NCI-H524 (cell line): ENCODE results near the gene PLCB1.
"Not testable (repeated sequence)": the region's sequence is repeated elsewhere in the genome, so short reads cannot be mapped to it uniquely, and the experiment has no call there.

Source experiments
- DNase-seq, 2 experiments: peaks; one replicate each; lab custom pipeline; 2025; lab: John Stamatoyannopoulos, UW

The PLCB1 gene

DNA sequence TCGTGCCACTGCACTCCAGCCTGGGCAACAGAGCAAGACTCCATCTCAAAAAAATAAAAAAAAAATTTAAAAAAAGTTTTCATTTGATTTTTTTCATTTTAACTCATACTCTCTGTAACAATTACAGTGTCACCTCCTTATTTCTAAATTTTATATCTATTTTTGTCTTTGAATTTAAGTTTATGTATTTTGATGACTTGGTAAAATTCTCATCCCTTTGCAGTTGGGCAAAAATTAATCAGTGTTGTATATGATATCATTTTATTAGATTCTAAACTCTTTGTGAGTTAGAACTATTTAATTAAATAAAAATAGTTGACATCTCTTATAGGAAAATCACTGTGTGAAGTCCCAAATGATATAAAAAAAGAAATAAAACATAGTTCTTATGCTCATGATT is 270.7 kb downstream of the PLCB1 start:
- DNase-seq = no peak

DNA sequence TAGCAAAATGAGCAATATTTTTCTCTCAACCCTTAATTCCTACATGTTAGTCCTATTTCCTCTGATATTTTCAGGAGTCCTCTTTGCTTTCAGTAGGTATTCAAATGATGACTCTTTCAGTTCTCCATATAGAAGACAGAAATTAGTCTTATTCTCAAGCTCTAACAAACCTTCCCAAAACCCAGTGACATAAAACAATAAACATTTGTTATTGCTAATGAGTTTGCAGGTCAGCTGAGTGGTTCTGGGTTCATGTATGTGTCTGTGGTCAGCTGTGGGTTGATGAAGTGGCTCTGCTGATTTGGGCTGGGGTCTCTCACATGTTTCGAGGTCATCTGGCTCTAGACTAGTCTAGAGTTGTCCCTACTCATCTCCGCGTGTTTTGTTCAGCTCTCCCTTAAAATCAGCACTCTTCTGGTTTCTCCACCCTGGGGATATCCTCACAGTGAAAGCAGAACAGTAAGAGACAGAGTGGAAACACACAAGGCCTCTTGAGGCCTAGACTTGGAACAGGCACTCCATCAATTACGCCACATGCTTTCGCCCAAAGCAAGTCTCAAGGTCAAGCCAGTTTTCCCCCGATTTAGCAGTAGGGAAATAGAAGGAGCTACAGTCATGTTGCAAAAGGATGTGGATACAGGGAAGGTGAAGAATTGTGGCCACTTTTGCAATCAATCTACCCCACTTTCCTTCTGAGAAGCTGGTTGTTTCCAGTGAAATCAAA is 273.0 kb downstream of the PLCB1 start:
- no peak for DNase-seq

DNA sequence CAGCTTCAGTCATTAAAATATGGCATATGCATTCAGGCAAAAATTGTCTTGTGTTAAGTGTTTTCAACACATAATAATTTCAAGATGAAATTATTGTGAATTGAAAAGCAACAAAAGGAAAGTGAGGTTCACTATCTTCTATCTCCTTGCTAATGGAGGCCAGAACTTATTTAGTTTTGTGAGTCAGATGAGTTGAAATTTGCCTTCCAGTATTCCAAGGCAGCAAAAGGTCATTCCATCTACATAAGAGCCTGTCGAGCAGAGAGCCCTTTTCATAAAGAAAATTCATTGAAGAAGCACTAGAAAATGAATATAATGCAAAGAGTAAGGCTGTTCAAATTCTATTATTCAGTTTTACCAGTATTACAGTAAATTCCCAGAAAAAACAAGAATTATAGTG is 274.3 kb downstream of the PLCB1 start:
- no peak for DNase-seq

DNA sequence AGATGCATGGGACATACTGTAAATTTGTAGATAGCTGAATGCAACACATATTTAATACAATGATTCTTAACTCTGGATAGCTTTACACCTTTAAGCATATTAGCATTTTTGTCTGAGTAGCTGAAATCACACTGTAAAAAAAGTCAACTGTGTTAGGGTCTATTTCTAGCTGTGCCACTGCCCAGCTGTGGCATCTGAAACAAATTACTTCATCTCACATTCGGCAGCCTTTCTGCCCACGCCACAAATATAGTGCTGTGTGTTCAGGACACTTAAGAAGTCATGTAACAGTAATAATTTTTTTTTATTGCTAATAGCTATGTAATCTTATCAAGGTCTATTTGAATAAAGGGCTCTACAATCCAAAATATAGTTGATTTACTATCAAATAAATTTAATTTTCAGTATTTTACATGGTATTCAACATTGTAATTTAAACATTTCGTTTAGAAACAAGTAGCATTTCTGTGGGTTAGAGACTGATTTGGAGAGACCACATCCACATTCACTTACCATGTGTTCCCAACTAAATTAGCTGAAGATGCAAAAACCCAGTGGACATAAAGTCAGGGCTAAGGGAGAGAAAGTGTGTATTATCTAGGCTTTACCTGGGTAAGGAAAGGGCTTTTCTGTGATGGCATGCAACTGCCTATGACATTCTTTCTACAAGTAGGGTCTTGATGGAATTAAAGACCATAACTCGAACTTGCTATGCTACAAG is 276.7 kb downstream of the PLCB1 start:
- DNase-seq = no peak

DNA sequence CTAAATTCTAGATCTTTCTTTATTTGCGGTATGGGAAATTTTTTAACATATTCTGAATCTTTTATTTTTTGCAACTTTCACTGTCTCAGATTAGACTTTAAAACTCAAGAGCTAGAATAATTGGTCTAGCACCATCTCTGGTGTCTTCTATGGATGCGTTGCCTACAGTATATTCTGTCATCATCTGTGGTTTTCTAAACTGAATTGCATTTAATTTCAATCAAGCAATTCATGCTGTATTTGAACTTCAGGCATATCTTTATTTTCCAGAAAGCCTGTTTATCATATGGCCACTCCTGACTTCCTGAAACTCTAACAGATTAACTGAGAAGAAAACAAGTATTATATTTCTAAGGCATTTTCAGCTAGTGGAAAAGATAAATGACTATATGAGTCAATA is 281.6 kb downstream of the PLCB1 start:
- no peak for DNase-seq

DNA sequence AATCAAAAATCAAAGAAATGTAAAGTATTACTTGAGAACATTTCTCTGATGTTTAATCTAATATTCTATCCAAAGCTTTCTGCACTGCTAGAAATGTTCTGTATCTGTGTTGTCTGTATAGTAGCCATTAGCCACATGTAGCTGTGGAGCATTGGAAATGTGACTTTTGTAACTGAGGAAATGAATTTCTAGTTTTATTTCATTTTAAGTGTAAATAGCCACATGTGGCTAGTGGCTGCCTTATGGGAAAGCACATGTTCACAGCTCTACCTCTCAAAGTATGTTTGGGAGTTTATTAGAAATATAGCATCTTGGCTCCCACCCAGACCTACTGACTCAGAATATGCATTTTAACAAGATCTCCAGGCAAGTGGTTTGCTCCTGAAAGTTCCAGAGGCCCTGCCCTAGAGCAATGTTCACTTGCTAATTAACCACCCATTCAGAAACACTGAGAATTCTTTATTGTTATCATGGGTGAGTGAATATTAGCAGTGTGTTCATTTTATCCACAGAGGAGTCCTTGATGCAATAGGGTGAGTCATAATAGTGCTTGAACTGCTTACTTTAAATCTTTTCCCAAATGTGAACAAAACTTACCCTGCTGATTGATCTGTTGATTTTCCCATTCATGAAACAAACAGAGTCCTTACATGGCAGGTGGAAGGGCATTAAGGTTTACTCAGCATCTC is 282.7 kb downstream of the PLCB1 start:
- DNase-seq = no peak

DNA sequence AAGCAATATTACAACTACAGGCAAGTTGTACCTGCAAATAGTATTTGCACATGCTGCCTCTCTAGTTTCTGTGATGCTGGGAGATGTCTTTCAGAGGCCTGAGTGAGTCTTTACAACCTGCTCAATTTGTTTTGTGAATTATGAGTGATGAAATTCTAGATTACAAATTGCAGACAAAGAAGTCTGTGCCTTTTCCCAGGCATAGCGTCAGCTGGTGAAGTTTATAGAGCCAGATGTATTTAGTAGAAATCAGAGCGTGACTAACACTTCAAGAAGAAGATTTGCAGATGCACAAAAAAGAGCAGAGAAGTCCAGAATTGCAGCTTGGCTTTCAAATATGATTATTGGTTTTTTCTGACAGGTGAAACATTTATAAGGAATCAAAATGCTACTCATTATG is 289.9 kb downstream of the PLCB1 start:
- peak in 1 of 2 experiments; percentile 74 for DNase-seq

DNA sequence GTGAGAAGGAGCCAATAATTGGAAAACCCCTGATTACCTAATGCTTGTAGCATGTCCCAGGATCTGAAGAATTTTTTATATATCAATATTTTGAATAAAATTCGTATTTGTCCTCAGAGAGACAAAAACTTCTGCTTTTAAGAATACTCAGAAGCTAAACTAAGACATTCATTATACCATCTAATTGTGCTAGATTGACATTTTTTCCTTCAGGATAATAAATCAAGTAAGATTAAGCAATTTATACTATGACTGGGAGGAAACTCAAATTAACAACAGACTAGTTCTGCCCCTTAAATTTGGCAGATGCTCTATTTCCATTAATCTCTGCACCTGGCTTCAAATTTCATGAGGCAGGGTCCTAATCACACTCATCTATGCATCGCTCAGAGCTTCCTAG is 291.4 kb downstream of the PLCB1 start:
- peak; percentile 59 to 89 for DNase-seq

DNA sequence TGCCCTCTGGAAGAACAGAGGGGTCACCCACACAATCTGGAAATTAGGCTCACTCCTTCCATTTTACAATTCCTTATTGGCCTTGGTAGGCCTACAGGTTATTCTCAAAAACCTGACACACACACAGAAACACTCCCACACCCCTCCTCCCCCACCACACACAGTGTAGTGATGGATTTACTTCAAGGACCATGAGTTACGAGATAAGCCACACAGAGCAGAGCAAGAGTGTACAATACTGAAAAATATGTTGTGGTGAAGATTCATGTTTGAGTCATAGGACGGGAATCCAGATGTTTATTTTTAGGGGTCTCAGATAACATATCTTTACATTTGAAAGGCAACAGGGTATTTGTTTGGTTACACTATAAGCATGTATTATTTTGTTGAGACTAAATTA is 291.9 kb downstream of the PLCB1 start:
- DNase-seq = peak; percentile 59 to 80

DNA sequence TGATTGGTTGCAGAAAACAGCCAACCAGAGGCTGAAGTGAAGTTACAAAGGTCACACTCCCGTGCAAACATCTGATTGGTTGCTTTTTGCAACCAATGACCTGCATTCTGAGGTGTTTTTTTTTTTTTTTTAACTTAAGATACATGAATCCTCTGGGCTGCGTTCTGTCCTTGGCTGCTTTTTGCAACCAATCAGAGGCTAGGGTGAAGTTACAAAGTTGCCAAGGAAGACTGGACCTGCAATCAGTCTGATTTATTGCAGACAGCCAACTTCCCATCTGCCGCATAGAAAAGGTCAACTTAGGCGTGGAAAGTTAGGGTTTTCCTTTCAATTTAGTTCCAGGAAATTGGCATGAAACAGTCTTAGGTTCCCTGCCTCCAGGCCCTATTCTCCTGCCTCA is 292.9 kb downstream of the PLCB1 start:
- DNase-seq = no peak

DNA sequence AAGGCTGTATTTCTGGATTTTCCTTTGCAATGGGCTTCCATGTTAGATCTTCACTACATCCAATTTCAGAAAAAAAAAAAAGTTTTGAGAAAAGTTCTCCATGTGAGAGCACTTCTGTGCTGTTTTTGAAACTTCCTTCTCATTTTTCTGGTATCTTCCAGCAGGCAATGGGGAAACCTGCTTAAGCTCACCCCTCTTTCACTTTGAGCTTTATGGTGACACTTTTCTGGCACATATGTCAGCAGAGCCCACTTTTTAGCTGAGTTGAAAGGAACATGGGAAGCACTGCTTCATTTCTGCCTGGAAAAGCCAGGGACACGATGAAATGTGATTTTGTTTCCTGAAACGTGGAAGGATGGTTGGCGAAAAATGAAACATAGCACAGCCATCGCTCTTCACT is 293.7 kb downstream of the PLCB1 start:
- no peak for DNase-seq

DNA sequence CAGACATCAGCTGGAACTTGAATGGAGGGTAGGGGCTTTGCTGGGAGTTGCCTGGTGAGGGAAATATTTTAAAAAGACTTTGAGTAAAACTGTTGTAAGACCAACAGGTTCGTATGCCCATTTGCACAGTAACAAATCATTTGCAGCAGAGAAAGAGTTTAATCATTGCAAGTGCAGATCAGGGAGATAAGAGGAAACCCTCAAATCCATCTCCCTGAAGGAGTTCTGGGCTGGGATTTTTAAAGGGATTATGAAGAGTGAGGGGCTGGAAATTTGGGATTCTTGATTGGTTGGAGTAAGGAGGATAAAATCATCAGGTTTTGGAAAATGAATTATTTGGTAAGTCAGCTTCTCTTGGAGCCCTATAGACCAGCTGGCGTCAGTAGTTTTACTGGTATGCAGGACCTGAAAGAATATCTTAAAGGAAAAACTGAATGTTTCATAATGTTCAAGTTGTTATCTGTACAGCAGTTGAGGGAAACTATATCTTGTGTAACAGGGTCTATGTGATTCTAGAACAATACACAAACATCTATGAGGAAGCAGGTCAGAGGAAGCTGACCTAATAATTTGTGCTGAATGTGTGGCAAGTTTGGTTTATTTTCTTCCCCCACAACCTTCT is 295.5 kb downstream of the PLCB1 start:
- peak in 1 of 2 experiments; percentile 37 for DNase-seq

DNA sequence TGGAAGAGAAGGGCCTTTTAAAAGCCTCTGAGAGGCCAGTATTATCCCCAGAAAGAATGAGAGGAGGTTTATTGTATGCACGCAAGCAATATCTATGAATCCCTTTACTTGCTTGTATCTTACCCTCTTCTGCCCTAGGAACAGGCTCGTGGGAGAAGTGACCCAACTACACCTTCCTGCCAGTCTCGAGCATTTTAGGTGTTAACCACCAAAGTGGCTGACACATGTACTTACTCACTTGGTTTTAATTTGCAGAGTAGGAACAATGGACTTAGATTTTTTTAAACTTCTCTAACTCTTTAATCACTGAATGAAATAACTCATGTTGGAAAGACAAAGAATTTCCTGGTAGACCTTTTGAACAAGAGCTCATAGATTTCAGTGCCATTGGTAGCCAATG is 296.9 kb downstream of the PLCB1 start:
- no peak for DNase-seq

DNA sequence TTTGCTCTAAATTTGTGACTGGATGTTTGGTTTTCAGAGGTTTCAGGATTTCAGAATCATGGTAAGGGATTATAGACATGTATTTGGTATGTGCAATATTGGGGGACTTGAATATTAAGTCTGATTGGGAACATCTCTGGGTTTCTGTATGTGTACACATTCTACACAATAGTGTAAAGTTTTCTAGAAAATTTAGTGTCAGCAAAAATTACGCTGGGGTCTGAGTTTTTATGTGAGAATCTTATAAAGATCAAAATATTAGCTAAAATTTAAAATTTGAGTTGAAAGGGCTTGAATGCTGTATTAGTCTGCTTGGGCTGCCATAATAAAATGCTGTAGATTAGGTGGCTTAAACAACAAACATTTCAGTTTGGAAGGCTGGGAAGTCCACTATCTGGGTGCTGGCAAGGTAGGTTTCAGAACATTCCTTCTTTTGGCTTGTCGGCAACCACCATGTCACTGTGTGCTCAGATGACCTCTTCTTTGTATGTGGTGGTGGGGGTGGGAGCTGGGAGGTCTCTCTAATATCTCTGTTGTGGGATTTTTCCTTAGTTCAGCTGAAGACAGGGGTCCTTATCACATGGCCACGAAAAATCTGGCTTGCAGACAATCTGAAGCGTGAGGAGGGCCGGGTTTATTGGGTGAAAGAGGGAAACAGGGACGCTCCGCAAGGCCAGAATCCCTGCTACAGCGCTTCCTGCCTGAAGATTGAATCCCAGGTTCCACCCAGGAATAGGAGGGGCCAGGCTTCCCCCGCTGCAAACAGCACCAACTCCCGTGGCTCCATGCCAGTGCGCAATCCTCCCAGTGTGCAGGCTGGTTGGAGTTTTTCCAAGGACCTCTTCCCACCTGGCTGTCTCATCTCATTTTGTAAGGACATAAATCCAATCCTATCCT is 299.7 kb downstream of the PLCB1 start:
- peak; percentile 76 to 78 for DNase-seq

DNA sequence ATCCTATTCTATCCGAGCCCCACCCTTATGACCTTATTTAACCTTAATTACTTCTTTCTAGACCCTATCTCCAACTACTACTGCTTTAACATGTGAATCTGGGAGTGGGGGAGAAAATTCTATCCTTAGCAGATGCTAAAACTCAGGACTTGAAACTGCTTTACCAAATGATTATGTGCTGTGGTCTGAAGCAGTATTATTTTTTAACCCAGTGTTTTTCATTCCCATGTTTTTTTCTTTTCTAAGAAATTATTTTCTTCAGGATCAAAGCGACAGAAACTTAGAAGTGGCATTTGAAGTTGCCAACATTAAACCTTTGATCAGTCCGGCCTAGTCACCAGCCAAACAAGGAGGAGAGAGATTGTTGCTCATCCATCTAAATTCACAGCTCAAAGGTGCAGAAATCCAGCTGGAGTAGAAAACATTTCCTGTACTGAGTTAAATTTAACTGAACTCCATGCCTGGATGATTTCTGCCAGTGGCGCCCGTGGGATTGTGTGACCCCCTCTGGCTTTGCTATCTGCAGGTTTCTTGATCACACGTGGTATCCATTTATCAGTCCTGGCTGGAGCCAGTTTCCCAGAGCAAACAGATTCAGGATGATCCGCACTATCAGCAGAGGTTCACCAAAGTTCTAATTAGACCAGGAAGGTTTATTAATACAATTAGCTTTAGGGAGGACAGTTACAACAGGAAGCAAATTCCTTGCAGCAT is 300.5 kb downstream of the PLCB1 start:
- DNase-seq = no peak

DNA sequence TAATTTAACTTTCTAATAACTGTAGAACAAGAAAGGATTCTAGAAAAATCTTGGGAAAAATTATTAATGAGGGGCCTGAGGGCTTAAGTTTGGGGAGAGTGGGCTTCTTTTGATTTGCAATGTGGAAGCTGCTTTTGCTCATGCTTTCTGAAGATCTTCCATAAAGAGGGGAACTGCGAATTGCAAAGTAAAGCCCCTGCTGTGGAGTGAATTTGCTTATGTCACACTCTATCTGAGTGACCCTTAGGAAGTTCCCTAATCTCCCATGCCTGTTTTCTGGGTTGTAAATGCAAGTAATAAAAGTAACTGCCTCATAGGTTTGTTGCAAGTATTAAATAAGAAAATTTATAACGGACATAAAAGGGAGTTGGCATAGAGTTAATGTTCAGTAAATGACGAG is 301.2 kb downstream of the PLCB1 start:
- DNase-seq = no peak

DNA sequence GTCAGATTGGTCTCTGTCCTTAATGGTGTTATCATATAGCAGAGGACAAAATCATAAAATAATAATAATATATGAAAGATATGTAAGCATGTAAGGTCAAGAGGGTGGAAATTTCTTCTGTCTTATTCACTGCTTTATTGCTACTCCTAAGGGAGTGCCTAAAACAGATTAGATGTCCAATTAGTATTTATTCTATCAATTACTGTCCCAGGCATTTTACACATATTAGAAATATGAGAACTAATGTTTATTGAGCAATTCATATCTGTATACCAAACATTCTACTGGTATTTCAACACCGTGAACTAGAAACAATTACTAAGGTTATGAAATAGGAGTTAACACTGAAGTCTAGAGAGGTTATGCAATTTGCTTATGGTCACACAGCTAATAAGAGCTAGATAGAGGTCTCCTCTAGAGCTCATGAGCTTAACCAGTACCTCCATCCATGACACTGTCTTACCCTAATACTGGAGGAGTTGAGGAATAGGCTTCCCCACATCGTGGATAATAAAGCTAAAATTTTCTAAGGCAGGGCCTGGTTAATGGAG is 302.3 kb downstream of the PLCB1 start:
- DNase-seq = no peak

DNA sequence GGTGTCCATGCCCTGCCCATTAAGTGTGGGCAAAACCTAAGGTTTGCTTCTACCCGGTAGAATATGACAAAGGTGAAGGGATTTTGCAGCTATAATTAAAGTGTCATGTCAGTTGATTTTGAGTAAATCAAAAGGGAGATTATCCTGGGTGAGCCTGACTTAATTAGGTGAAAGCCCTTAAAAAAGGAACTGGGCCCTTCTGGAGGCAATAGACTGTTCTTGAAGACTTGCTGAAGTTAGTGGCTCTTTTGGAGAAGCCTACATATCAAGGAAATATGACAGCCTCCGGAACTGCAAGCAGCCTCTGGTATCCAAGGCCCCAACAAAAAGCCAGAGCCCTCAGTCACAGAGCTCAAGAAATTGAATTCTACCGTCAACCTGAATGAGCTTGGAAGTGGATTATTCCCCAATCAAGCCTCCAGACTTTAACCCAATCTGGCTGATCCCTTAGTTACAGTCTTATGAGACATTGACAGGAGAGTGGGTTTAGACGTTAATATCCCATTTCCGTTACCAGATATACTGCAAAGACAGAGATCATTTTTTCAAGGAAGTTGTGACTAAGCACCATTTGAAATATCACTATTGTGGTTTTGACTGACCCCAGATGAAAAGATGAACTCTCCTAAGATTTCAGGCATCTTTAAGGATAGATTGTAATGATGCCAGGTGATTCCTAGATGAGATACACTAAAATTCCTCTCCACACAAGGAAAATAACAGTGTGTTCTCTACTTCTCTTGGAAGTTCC is 303.4 kb downstream of the PLCB1 start:
- no peak for DNase-seq

DNA sequence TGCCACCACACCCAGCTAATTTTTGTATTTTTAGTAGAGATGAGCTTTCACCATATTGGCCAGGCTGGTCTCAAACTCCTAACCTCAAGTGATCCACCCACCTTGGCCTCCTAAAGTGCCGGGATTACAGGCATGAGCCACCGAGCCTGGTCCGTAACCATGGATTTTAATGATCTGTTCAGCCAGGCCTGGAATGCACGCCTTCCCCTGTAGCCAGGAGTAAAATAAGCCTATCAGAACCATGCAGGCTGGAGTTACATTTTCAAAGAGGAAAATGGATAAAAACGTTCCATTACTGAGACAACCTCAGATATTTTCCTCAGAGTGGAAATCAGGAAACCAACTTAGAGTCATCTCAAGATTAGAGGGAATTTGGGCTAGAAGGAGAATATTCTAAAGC is 304.9 kb downstream of the PLCB1 start:
- not testable (repeated sequence) for DNase-seq

DNA sequence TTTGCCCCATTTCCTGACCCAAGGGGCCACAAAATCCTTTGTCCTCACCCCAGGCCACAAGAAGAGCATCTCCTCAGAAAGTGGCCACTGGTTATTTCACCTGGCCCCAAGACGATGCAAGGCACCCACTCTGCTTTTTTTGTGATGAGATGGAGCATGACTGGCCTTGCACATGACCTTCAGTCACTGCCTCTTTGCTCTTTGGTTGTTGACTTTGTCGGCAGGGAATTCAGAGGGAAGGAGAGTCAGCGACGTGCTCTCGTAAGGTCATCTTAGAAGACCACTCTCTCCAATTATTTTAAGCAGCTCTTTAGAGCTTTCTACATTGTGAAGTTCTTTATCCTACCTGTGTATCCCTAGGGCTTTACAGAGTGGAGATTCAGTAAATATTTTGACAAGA is 306.7 kb downstream of the PLCB1 start:
- DNase-seq = no peak
